Astrocyte of the spinal cord (primary cell): ENCODE results near the gene TEX9.

Experiments
- DNase-seq: peaks from one replicate; pipeline ENCODE4 v3.0.0; 2011; ENCODE audit warnings: low read depth, low spot score
- H3K4me3 ChIP-seq: 2 replicates; pipeline ENCODE4 v1.5.1; 2011; ENCODE audit warnings: low read depth, mild to moderate bottlenecking, low read length, moderate library complexity
- in situ Hi-C: cut with HindIII; loops from 2 replicates; pipeline ENCODE4 v1.10.0; 2017; ENCODE audit warnings: low sequenced_read_pairs
- TF ChIP-seq, protein P1 (sequence below): IDR thresholded peaks from 2 replicates; pipeline ENCODE4 v1.5.1; 2012; ENCODE audit warnings: low read depth, mild to moderate bottlenecking, low read length, inconsistent platforms

The TEX9 gene

DNA sequence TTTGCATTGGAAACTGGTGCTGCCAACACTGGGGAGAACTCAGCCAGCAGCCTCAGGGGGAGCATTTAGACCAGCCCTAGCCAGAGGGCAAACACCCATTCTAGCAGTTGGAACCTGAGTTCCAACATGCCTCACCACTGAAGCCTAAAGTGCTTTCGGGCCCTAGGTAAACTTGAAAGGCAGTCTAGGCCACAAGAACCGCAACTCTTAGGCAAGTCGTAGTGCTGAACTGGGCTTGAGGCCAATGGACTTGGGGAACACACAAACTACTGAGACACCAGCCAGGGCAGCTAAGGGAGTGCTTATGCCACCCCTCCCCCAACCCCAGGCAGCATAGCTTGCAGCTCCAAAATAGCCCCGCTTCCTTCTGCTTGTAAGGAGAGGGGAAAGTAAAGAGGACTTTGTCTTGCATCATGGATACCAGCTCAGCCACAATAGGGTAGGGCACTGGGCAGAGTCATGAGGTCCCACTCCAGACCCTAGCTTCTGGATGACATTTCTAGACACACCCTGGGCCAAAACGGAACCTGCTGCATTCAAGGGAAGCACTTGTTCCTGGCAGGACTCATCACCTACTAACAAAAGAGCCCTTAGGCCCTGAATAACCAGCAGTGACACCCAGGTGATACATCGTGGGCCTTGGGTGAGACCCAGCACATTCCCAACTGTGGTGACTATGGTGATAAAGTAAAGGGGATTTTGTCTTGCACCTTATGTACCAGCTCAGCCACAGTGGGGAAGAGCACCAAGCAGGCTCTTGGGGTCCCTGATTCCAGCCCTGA lies 37.3 kb upstream of the TEX9 start:
- TF ChIP-seq, protein P1, sequence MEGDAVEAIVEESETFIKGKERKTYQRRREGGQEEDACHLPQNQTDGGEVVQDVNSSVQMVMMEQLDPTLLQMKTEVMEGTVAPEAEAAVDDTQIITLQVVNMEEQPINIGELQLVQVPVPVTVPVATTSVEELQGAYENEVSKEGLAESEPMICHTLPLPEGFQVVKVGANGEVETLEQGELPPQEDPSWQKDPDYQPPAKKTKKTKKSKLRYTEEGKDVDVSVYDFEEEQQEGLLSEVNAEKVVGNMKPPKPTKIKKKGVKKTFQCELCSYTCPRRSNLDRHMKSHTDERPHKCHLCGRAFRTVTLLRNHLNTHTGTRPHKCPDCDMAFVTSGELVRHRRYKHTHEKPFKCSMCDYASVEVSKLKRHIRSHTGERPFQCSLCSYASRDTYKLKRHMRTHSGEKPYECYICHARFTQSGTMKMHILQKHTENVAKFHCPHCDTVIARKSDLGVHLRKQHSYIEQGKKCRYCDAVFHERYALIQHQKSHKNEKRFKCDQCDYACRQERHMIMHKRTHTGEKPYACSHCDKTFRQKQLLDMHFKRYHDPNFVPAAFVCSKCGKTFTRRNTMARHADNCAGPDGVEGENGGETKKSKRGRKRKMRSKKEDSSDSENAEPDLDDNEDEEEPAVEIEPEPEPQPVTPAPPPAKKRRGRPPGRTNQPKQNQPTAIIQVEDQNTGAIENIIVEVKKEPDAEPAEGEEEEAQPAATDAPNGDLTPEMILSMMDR = no peak
- in situ Hi-C loops = no loop called here
- DNase-seq = no peak
- no peak overlapping the region for H3K4me3 ChIP-seq

DNA sequence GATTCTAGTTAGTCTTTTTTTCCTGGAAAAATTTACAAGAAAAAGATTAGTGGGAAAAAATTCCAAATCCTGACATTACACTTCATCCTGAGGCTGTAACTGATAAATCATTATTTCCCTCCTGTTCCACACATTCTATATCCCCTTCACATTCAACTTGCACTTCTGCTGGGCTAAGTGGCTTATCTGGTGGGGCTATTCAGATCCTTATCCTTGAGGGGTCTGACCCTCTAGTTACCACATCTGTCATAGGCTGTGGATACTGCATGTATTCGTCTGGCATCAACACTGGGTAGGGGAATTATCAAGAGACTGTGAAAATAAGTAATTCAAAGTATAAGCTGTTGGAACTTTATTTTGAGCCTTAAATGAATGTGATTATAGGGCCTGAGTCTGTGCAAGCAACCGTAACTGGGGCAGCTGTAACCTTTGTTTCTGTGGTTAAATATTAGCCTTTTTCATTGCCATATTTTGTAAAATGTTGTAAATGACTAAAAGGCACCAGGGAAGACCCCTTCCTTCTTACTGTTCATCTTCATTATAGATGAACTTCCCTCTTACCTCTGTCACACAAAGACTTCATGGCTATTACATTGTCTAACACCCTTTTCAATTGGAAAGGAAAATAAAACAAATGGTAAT lies 28.0 kb upstream of the TEX9 start:
- no peak for DNase-seq
- no peak overlapping the region for H3K4me3 ChIP-seq
- TF ChIP-seq, protein P1 = no peak
- in situ Hi-C loops = no loop called here

DNA sequence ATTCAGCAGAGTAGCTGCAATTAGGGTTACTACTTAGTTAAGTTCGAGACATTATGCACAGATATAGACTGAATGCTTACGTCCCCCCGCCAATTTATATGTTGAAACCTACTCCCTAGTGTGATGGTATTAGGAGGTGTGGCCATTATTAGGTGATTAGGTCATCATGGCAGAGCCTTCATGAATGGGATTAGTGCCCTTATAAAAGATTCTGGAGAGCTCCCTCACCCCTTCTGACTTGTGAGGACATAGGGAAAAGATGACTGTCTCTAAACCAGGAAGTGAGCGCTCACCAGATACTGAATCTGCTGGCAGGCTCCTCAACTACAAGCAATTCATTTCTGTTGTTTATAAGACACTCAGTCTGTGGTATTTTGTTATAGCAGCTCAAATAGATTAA lies 25.6 kb upstream of the TEX9 start:
- TF ChIP-seq, protein P1 = no peak
- H3K4me3 ChIP-seq = no peak overlapping the region
- in situ Hi-C loops = no loop called here
- no peak for DNase-seq

DNA sequence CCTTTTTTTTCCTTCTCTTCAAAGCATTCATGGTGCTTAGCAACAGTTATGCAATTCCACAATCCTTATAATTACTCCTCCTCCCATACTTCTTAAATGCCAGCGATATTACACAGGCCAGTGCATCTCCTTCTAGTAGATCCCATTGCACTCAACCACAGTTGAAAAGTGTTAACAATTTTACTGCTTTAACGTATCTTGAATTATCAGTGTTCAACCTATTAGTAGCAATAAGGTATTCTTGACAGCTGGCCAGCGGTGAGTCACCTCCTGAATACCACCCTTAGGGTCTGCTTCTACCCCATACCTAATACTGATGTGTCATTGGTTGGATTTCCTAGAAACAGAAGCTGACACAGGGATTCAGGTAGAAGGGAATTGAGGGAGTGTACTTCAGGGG lies 24.0 kb upstream of the TEX9 start:
- TF ChIP-seq, protein P1 = no peak
- no peak overlapping the region for H3K4me3 ChIP-seq
- in situ Hi-C loops = no loop called here
- DNase-seq = no peak

DNA sequence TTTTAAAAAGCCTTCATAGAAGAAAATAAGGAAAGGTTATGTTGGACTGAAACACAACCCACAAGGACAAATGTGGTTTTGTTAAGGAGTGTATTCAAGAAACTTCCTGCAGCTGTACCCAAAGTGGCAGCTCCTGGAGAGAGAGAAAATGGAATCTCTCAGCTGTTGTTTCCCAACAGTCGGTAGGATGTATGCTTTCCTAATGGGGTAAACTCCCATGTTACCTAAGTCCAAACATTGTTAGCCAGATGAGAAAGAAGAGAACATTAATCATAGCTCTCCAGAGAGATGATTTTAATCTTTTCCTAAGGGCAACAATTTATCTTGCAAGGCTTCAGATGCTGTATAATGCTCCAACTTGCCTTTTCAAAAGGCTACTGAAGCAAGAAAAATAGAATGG lies 22.6 kb upstream of the TEX9 start:
- H3K4me3 ChIP-seq = no peak overlapping the region
- peak; percentile 4 for DNase-seq
- TF ChIP-seq, protein P1 = no peak
- in situ Hi-C loops = no loop called here

DNA sequence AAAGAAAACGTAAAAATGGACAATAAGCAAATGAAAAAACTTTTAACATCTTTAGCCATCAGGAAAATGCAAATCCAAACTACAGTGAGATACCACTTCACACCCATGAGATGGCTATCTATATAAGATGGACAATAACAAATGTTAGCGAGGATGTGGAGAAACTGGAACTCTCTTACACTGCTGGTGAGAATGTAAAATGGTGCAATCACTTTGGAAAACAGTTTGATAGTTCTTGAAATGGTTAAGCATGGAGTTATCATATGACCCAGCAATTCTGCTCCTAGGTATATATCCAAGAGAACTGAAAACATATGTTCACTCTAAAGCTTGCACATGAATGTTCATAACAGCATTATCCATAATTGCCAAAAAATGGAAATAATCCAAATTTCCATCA lies 21.3 kb upstream of the TEX9 start:
- no peak overlapping the region for H3K4me3 ChIP-seq
- no peak for DNase-seq
- TF ChIP-seq, protein P1 = no peak
- in situ Hi-C loops = no loop called here
